ENCODE data around the gene NPAS3.

NPAS3 gene

GRCh38 chr14:33414041-33414440 is 475.4 kb downstream of the NPAS3 start:
- Histone ChIP-seq H3K4me1 (ENCODE audit: insufficient read depth, low read length) (no peaks in the 10 kb centered on the region), H2AFZ (ENCODE audit: low read depth, low read length) (no peak overlapping the region), H3K27me3 (ENCODE audit: insufficient read depth, low read length, poor library complexity) (peaks cover 13% of the 10 kb centered on the region), H3K4me2 (ENCODE audit: insufficient read depth, low read length) (no peak overlapping the region), H4K20me1 (ENCODE audit: insufficient read depth, low read length) (no peaks in the 10 kb centered on the region), H3K27ac (ENCODE audit: low read length) (no peak overlapping the region), H3K36me3 (ENCODE audit: insufficient read depth, low read length) (no peaks in the 10 kb centered on the region), H3K79me2 (ENCODE audit: insufficient read depth, low read length) (no peaks in the 10 kb centered on the region), H3K4me3 (ENCODE audit: low read depth in 1 of 2, low read length in 2 of 2) (no peak overlapping the region), H3K9me3 (ENCODE audit: insufficient read depth, low read length, severe bottlenecking) (no peaks in the 10 kb centered on the region), H3K9ac (ENCODE audit: low read depth, low read length) (no peak overlapping the region)
- no peak for ATAC-seq (ENCODE audit: insufficient read depth, low read depth)
- no peak for DNase-seq
- no peak for TF ChIP-seq EZH2 (IDR thresholded peaks at IDR 0.05; ENCODE audit: borderline replicate concordance, low read depth, low read length, severe bottlenecking)
- no peak for TF ChIP-seq CTCF (IDR thresholded peaks at IDR 0.05; ENCODE audit: borderline replicate concordance, extremely low read depth, low read length, poor library complexity, severe bottlenecking)

- Histone ChIP-seq H3K4me3 (ENCODE audit: low read depth in 1 of 2, low read length in 2 of 2) (no peak overlapping the region), H3K9ac (ENCODE audit: low read depth, low read length) (no peak overlapping the region)
Observed at GRCh38 chr14:33420051-33420627, 481.5 kb downstream of the NPAS3 start.

GRCh38 chr14:33430414-33431035 is 491.8 kb downstream of the NPAS3 start:
- no peak overlapping the region for H2AFZ ChIP-seq (ENCODE audit: low read depth, low read length)
- H3K79me2 ChIP-seq (ENCODE audit: insufficient read depth, low read length), result no peaks in the 10 kb centered on the region
- H3K27me3 ChIP-seq (ENCODE audit: insufficient read depth, low read length, poor library complexity), result no peaks in the 10 kb centered on the region
- no peaks in the 10 kb centered on the region for H3K4me1 ChIP-seq (ENCODE audit: insufficient read depth, low read length)
- H3K4me2 ChIP-seq (ENCODE audit: insufficient read depth, low read length), result no peak overlapping the region
- DNase-seq, result no peak
- no peaks in the 10 kb centered on the region for H3K36me3 ChIP-seq (ENCODE audit: insufficient read depth, low read length)
- no peaks in the 10 kb centered on the region for H4K20me1 ChIP-seq (ENCODE audit: insufficient read depth, low read length)
- no peak overlapping the region for H3K4me3 ChIP-seq (ENCODE audit: low read depth in 1 of 2, low read length in 2 of 2)
- H3K27ac ChIP-seq (ENCODE audit: low read length), result no peak overlapping the region
- no peak overlapping the region for H3K9ac ChIP-seq (ENCODE audit: low read depth, low read length)
- ATAC-seq (ENCODE audit: insufficient read depth, low read depth), result no peak
- H3K9me3 ChIP-seq (ENCODE audit: insufficient read depth, low read length, severe bottlenecking), result no peaks in the 10 kb centered on the region
- TF ChIP-seq EZH2 (IDR thresholded peaks at IDR 0.05; ENCODE audit: borderline replicate concordance, low read depth, low read length, severe bottlenecking), result no peak
- no peak for TF ChIP-seq CTCF (IDR thresholded peaks at IDR 0.05; ENCODE audit: borderline replicate concordance, extremely low read depth, low read length, poor library complexity, severe bottlenecking)

More at GRCh38 chr14:33420051-33420627, 481.5 kb downstream of the NPAS3 start:
- no peaks in the 10 kb centered on the region for H3K36me3 ChIP-seq (ENCODE audit: insufficient read depth, low read length)
- H3K4me2 ChIP-seq (ENCODE audit: insufficient read depth, low read length), result no peak overlapping the region
- H4K20me1 ChIP-seq (ENCODE audit: insufficient read depth, low read length), result no peaks in the 10 kb centered on the region
- no peaks in the 10 kb centered on the region for H3K9me3 ChIP-seq (ENCODE audit: insufficient read depth, low read length, severe bottlenecking)
- peaks cover 7% of the 10 kb centered on the region for H3K27me3 ChIP-seq (ENCODE audit: insufficient read depth, low read length, poor library complexity)
- H3K4me1 ChIP-seq (ENCODE audit: insufficient read depth, low read length), result no peaks in the 10 kb centered on the region
- ATAC-seq (ENCODE audit: insufficient read depth, low read depth) (no peak), DNase-seq (no peak)
- no peak overlapping the region for H2AFZ ChIP-seq (ENCODE audit: low read depth, low read length)
- no peak overlapping the region for H3K27ac ChIP-seq (ENCODE audit: low read length)
- TF ChIP-seq CTCF (IDR thresholded peaks at IDR 0.05; ENCODE audit: borderline replicate concordance, extremely low read depth, low read length, poor library complexity, severe bottlenecking), result no peak
- TF ChIP-seq EZH2 (IDR thresholded peaks at IDR 0.05; ENCODE audit: borderline replicate concordance, low read depth, low read length, severe bottlenecking), result no peak
- no peaks in the 10 kb centered on the region for H3K79me2 ChIP-seq (ENCODE audit: insufficient read depth, low read length)

Data from DND-41 (cell line).